HG03135 (cell line): ENCODE measurements around the gene SYNE2.

ENCODE experiments used
- ATAC-seq: cut with Tn5 transposase; IDR thresholded peaks from one replicate; pipeline ENCODE4 v1.9.1; 2021; ENCODE audit warnings: mild to moderate bottlenecking, moderate library complexity; ENCODE audit not compliant: unreplicated experiment

SYNE2 gene

GRCh38 chr14:63910583-63911363 is 58.0 kb downstream of the SYNE2 start:
- ATAC-seq = no peak

GRCh38 chr14:63911404-63911803 is 58.6 kb downstream of the SYNE2 start:
- no peak for ATAC-seq

- no peak for ATAC-seq
These were observed 59.5 kb downstream of the SYNE2 start for GRCh38 chr14:63912286-63912685.

GRCh38 chr14:63918411-63918810 is 65.6 kb downstream of the SYNE2 start:
- no peak for ATAC-seq

GRCh38 chr14:63922696-63923421 is 70.1 kb downstream of the SYNE2 start:
- ATAC-seq = no peak

- ATAC-seq = no peak
These were observed 70.6 kb downstream of the SYNE2 start for GRCh38 chr14:63923422-63923752.

- no peak for ATAC-seq
These were observed 71.6 kb downstream of the SYNE2 start for GRCh38 chr14:63924375-63924774.

- no peak for ATAC-seq
These were observed 73.8 kb downstream of the SYNE2 start for GRCh38 chr14:63926641-63927040.

GRCh38 chr14:63928744-63929174 is 76.0 kb downstream of the SYNE2 start:
- ATAC-seq = no peak

- ATAC-seq = no peak
These were observed 80.3 kb downstream of the SYNE2 start for GRCh38 chr14:63933110-63933509.

- no peak for ATAC-seq
These were observed 80.9 kb downstream of the SYNE2 start for GRCh38 chr14:63933711-63934110.

- ATAC-seq = no peak
These were observed 85.6 kb downstream of the SYNE2 start for GRCh38 chr14:63938198-63939005.

- ATAC-seq = no peak
These were observed 86.1 kb downstream of the SYNE2 start for GRCh38 chr14:63939006-63939270.

- no peak for ATAC-seq
These were observed 87.6 kb downstream of the SYNE2 start for GRCh38 chr14:63940387-63940786.

- no peak for ATAC-seq
These were observed 88.2 kb downstream of the SYNE2 start for GRCh38 chr14:63941023-63941422.

- ATAC-seq = no peak
These were observed 96.9 kb downstream of the SYNE2 start for GRCh38 chr14:63949696-63950095.

- ATAC-seq = no peak
These were observed 98.2 kb downstream of the SYNE2 start for GRCh38 chr14:63951021-63951420.

GRCh38 chr14:63951429-63951828 is 98.6 kb downstream of the SYNE2 start:
- ATAC-seq = no peak

- ATAC-seq = no peak
These were observed 99.5 kb downstream of the SYNE2 start for GRCh38 chr14:63952053-63952932.

- ATAC-seq = no peak
These were observed 100.2 kb downstream of the SYNE2 start for GRCh38 chr14:63952933-63953437.

- no peak for ATAC-seq
These were observed 103.5 kb downstream of the SYNE2 start for GRCh38 chr14:63956326-63956725.
